GM21423 (cell line): ENCODE data around the gene PEX11B.

ENCODE experiments used
- ATAC-seq: cut with Tn5 transposase; IDR thresholded peaks from one replicate; pipeline ENCODE4 v1.9.1; 2021; ENCODE audit warnings: mild to moderate bottlenecking, moderate library complexity; ENCODE audit not compliant: unreplicated experiment

Gene PEX11B

GRCh38 chr1:145871994-145872924, 46.3 kb downstream of the PEX11B start:
- no peak for ATAC-seq

- ATAC-seq, result no peak
Measured at GRCh38 chr1:145868232-145868631, 50.3 kb downstream of the PEX11B start.

DNA sequence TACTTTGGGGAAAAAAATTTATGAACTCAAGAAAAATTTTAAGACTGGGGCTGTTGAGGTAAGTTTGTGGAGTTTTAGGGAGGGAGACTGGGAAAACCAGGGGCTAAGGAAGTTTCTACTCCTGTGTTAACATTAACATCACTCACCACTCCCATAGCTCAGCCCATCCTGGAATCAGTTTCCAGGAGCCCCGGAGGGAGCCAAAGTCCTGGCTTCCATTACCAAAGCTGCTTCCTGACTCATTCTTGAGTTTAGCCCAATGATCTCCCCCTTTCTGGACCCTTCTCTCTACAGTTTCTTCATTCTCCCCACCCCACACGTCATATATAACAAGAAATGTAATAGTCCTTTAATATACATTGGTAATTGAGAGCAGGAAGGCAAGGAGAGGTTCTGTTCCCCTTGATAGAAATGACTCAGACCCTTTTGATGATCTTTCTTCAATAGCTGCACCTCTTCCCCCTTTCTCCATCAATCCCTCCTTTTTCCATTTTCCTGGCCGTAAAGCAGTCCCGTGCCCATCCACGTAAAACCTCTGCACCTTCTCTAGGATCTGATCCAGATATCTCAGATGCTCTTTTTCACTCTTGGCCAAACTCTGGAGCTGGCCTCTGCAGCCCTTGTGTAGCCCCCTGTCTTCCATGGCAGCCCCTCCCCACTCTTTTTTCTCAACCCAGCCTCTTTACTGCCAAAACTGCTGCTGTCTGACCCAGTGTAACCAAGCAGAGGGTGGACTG, 55.1 kb downstream of the PEX11B start:
- ATAC-seq, result no peak
